PFSK-1 (cell line): ENCODE results near the gene CLEC1A.

Source experiments
- POLR2AphosphoS5 ChIP-seq: IDR thresholded peaks from 2 replicates; pipeline ENCODE4 v1.6.1; 2012; ENCODE audit warnings: low read depth, mild to moderate bottlenecking, control low read depth, low read length, moderate library complexity
- REST ChIP-seq, 2 experiments: IDR thresholded peaks; 2 replicates each; pipeline versions ENCODE4 v1.6.1 to v1.8.0; 2011 to 2012; ENCODE audit warnings: low read depth in 2 of 2, low read length in 2 of 2, control low read depth in 1 of 2, inconsistent platforms in 1 of 2, mild to moderate bottlenecking in 1 of 2, moderate library complexity in 1 of 2; ENCODE audit not compliant: insufficient read depth in 1 of 2
- SIN3A ChIP-seq: IDR thresholded peaks from 2 replicates; pipeline ENCODE4 v1.6.1; 2012; ENCODE audit warnings: mild to moderate bottlenecking, low read length, moderate library complexity, borderline replicate concordance; ENCODE audit not compliant: insufficient read depth
- TAF1 ChIP-seq: IDR thresholded peaks from 2 replicates; pipeline ENCODE4 v1.6.1; 2012; ENCODE audit warnings: low read length, control low read depth, borderline replicate concordance; ENCODE audit not compliant: insufficient read depth

GRCh38 chr12:10101648-10102220 lies 2.9 kb upstream of the CLEC1A start:
- TF ChIP-seq SIN3A (no peak), POLR2AphosphoS5 (no peak), REST (IDR thresholded peaks at IDR 0.05; ENCODE audit: insufficient read depth in 1 of 2, low read depth in 2 of 2, low read length in 2 of 2) (no peak), TAF1 (no peak)
